Measurements from ENCODE around the gene RIN1. TPM values are rescaled to one million over a fixed set of nuclear protein-coding genes. Genes with fewer than 3 reads are reported as not detected.

The RIN1 gene
- total RNA-seq, 1 donor from 2014 or later: 0.56 TPM

GRCh38 chr11:66291303-66291705 lies 44.9 kb downstream of the RIN1 start:
- H3K4me3 Mint-ChIP-seq: peak overlapping the region; percentile 98
- Histone ChIP-seq H2AFZ (replicated peaks) (no peak overlapping the region), H3K9me3 (ENCODE audit: low read depth) (no peaks in the 10 kb centered on the region), H3F3A (ENCODE audit: low read depth) (peaks cover 19% of the 10 kb centered on the region), H3K27me3 (peaks cover 49% of the 10 kb centered on the region), H3K4me1 (peaks cover 5% of the 10 kb centered on the region), H3K4me3 (peak overlapping the region; percentile 27), H3K9ac (no peak overlapping the region), H3K4me2 (peak overlapping the region; percentile 89), H4K20me1 (ENCODE audit: low read depth) (peaks cover 37% of the 10 kb centered on the region), H3K36me3 (no peaks in the 10 kb centered on the region), H3K79me2 (ENCODE audit: low read depth) (peaks cover 8% of the 10 kb centered on the region), H3K27ac (no peak overlapping the region)
- H3K27ac Mint-ChIP-seq: no peak overlapping the region
- DNase-seq (ENCODE audit: low spot score): no peak
- peaks cover 39% of the 10 kb centered on the region for H3K27me3 Mint-ChIP-seq (ENCODE audit: insufficient read depth, low read depth)
- H3K36me3 Mint-ChIP-seq: no peaks in the 10 kb centered on the region
- no peak for TF ChIP-seq CTCF (IDR thresholded peaks at IDR 0.05)
- TF ChIP-seq EZH2phosphoT487 (IDR thresholded peaks at IDR 0.05): peak; percentile 45
- peak; percentile 76 for TF ChIP-seq EZH2 (IDR thresholded peaks at IDR 0.05)
- peaks cover 5% of the 10 kb centered on the region for H3K9me3 Mint-ChIP-seq
- H3K4me1 Mint-ChIP-seq: peaks cover 34% of the 10 kb centered on the region

- no peak overlapping the region for H3K4me2 ChIP-seq
- no peaks in the 10 kb centered on the region for H3K36me3 Mint-ChIP-seq
- no peaks in the 10 kb centered on the region for H3K9me3 ChIP-seq (ENCODE audit: low read depth)
- H3K27me3 Mint-ChIP-seq (ENCODE audit: insufficient read depth, low read depth): peaks cover 39% of the 10 kb centered on the region
- DNase-seq (ENCODE audit: low spot score): no peak
- H3K4me3 Mint-ChIP-seq: peak overlapping the region; percentile 98
- no peaks in the 10 kb centered on the region for H3K36me3 ChIP-seq
- H3K4me1 ChIP-seq: peaks cover 5% of the 10 kb centered on the region
- H3K4me3 ChIP-seq: no peak overlapping the region
- no peak overlapping the region for H3K27ac Mint-ChIP-seq
- H3K9me3 Mint-ChIP-seq: peaks cover 5% of the 10 kb centered on the region
- H3K79me2 ChIP-seq (ENCODE audit: low read depth): peaks cover 8% of the 10 kb centered on the region
- H2AFZ ChIP-seq (replicated peaks): no peak overlapping the region
- H3K4me1 Mint-ChIP-seq: peaks cover 35% of the 10 kb centered on the region
- TF ChIP-seq EZH2 (IDR thresholded peaks at IDR 0.05): no peak
- no peak for TF ChIP-seq EZH2phosphoT487 (IDR thresholded peaks at IDR 0.05)
- no peak overlapping the region for H3K27ac ChIP-seq
- H3K27me3 ChIP-seq: peaks cover 49% of the 10 kb centered on the region
- no peak overlapping the region for H3K9ac ChIP-seq
- peaks cover 19% of the 10 kb centered on the region for H3F3A ChIP-seq (ENCODE audit: low read depth)
- peaks cover 37% of the 10 kb centered on the region for H4K20me1 ChIP-seq (ENCODE audit: low read depth)
Observed at GRCh38 chr11:66290330-66290621, 46.0 kb downstream of the RIN1 start.

GRCh38 chr11:66289548-66290329 lies 46.5 kb downstream of the RIN1 start:
- peaks cover 5% of the 10 kb centered on the region for H3K4me1 ChIP-seq
- H3K36me3 ChIP-seq: no peaks in the 10 kb centered on the region
- peaks cover 5% of the 10 kb centered on the region for H3K9me3 Mint-ChIP-seq
- H3K27ac ChIP-seq: peak overlapping the region; percentile 27
- peak; percentile 28 for TF ChIP-seq EZH2 (IDR thresholded peaks at IDR 0.05)
- TF ChIP-seq EZH2phosphoT487 (IDR thresholded peaks at IDR 0.05): no peak
- no peak for TF ChIP-seq CTCF (IDR thresholded peaks at IDR 0.05)
- H3K79me2 ChIP-seq (ENCODE audit: low read depth): peaks cover 8% of the 10 kb centered on the region
- DNase-seq (ENCODE audit: low spot score): peak; percentile 92
- H3K4me1 Mint-ChIP-seq: peaks cover 38% of the 10 kb centered on the region
- peak overlapping the region; percentile 78 for H3K4me2 ChIP-seq
- no peaks in the 10 kb centered on the region for H3K36me3 Mint-ChIP-seq
- peak overlapping the region; percentile 98 for H3K4me3 Mint-ChIP-seq
- no peaks in the 10 kb centered on the region for H3K9me3 ChIP-seq (ENCODE audit: low read depth)
- H3K27me3 ChIP-seq: peaks cover 49% of the 10 kb centered on the region
- no peak overlapping the region for H3K27ac Mint-ChIP-seq
- H2AFZ ChIP-seq (replicated peaks): no peak overlapping the region
- peak overlapping the region; percentile 81 for H3K4me3 ChIP-seq
- H4K20me1 ChIP-seq (ENCODE audit: low read depth): peaks cover 37% of the 10 kb centered on the region
- peaks cover 39% of the 10 kb centered on the region for H3K27me3 Mint-ChIP-seq (ENCODE audit: insufficient read depth, low read depth)
- peaks cover 19% of the 10 kb centered on the region for H3F3A ChIP-seq (ENCODE audit: low read depth)
- no peak overlapping the region for H3K9ac ChIP-seq
